Measurements from ENCODE around the gene KREMEN1. TPM values are rescaled to one million over a fixed set of nuclear protein-coding genes. Genes with fewer than 3 reads are reported as not detected.
"Not testable (repeated sequence)": the region's sequence is repeated elsewhere in the genome, so short reads cannot be mapped to it uniquely, and the experiment has no call there.

Gene KREMEN1
- total RNA-seq, 1 donor from 2014 or later = 1.4 TPM

- Histone ChIP-seq H3K4me2 (no peak overlapping the region), H3K27me3 (no peaks in the 10 kb centered on the region), H3K27ac (no peak overlapping the region), H2AFZ (replicated peaks) (no peak overlapping the region), H3K4me1 (no peaks in the 10 kb centered on the region), H3K9ac (no peak overlapping the region), H3F3A (ENCODE audit: low read depth) (no peaks in the 10 kb centered on the region), H3K4me3 (no peak overlapping the region), H3K9me3 (ENCODE audit: low read depth) (no peaks in the 10 kb centered on the region), H4K20me1 (ENCODE audit: low read depth) (no peaks in the 10 kb centered on the region), H3K36me3 (no peaks in the 10 kb centered on the region), H3K79me2 (ENCODE audit: low read depth) (no peaks in the 10 kb centered on the region)
- Mint-ChIP-seq H3K27ac (no peak overlapping the region), H3K4me3 (no peak overlapping the region), H3K4me1 (peaks cover 9% of the 10 kb centered on the region), H3K36me3 (peaks cover 15% of the 10 kb centered on the region), H3K9me3 (peaks cover 7% of the 10 kb centered on the region), H3K27me3 (ENCODE audit: insufficient read depth, low read depth) (peaks cover 4% of the 10 kb centered on the region)
- DNase-seq (ENCODE audit: low spot score) = no peak
- no peak for TF ChIP-seq CTCF (IDR thresholded peaks at IDR 0.05)
- no peak for TF ChIP-seq EZH2phosphoT487 (IDR thresholded peaks at IDR 0.05)
- TF ChIP-seq EZH2 (IDR thresholded peaks at IDR 0.05) = no peak
Measured at GRCh38 chr22:29116397-29117123, 43.7 kb downstream of the KREMEN1 start.

DNA sequence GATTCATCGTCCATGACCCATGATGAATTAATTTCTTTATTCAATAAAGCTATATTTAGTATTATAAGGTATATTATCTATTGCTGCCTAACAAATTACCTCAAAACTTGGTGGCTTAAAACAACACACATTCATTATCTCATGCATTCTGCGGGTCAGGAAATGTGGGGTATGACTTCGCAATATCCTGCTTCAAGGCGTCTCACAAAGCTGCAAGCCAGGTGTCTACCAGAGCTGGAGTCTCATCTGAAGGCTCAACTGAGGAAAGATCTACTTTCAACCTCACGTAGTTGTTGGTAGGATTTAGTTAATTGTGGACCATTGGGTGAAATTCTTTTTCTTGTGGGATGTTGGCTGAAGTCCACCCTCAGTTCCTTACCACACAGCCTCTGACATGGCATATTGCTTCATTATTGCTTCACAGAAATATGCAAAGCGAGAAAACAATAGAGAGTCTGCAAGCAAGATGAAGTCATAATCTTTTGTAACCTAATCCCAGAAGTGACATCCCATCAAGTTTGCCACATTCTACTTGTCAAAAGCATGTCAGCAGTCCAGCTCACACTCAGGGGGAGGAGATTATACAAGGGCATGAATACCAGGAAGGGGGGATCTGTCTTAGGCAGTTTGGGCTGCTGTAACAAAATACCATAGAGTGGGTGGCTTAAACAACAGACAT lies 45.1 kb downstream of the KREMEN1 start:
- H3K36me3 ChIP-seq = no peaks in the 10 kb centered on the region
- no peak overlapping the region for H3K4me2 ChIP-seq
- H3F3A ChIP-seq (ENCODE audit: low read depth) = no peaks in the 10 kb centered on the region
- TF ChIP-seq EZH2 (IDR thresholded peaks at IDR 0.05) (no peak), EZH2phosphoT487 (IDR thresholded peaks at IDR 0.05) (no peak), CTCF (IDR thresholded peaks at IDR 0.05) (no peak)
- H3K9ac ChIP-seq = no peak overlapping the region
- Mint-ChIP-seq H3K4me1 (peaks cover 9% of the 10 kb centered on the region), H3K27ac (no peak overlapping the region), H3K27me3 (ENCODE audit: insufficient read depth, low read depth) (peaks cover 4% of the 10 kb centered on the region), H3K9me3 (peaks cover 7% of the 10 kb centered on the region), H3K4me3 (no peak overlapping the region), H3K36me3 (peaks cover 21% of the 10 kb centered on the region)
- no peaks in the 10 kb centered on the region for H3K4me1 ChIP-seq
- H3K27me3 ChIP-seq = no peaks in the 10 kb centered on the region
- no peaks in the 10 kb centered on the region for H3K9me3 ChIP-seq (ENCODE audit: low read depth)
- no peak overlapping the region for H2AFZ ChIP-seq (replicated peaks)
- H3K4me3 ChIP-seq = no peak overlapping the region
- no peak overlapping the region for H3K27ac ChIP-seq
- H3K79me2 ChIP-seq (ENCODE audit: low read depth) = no peaks in the 10 kb centered on the region
- DNase-seq (ENCODE audit: low spot score) = no peak
- H4K20me1 ChIP-seq (ENCODE audit: low read depth) = no peaks in the 10 kb centered on the region

DNA sequence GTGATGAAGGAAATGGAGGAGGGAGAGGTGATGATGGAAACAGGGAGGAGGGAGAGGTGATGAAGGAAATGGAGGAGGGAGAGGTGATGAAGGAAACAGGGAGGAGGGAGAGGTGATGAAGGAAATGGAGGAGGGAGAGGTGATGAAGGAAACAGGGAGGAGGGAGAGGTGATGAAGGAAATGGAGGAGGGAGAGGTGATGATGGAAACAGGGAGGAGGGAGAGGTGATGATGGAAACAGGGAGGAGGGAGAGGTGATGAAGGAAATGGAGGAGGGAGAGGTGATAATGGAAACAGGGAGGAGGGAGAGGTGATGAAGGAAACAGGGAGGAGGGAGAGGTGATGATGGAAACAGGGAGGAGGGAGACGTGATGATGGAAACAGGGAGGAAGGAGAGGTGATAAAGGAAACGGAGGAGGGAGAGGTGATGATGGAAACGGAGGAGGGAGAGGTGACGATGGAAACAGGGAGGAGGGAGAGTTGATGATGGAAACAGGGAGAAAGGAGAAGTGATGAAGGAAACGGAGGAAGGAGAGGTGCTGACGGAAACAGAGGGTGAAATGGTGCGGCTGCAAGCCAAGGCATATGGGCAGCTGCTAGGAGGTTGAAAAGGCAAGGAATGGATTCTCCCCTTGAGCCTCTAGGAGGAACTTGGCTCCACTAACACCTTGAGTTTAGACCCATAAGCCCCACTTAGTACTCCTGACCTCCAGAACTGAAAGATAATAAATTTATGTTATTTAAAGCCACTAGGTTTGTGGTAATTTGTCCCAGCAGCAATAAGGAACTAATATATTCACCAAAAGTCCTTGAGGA lies 47.5 kb downstream of the KREMEN1 start:
- not testable (repeated sequence) for H3K4me3 ChIP-seq; H3K4me2 ChIP-seq; H3K9ac ChIP-seq; H3K9me3 ChIP-seq (ENCODE audit: low read depth); H3K4me1 ChIP-seq; H3K36me3 ChIP-seq; H3K27me3 Mint-ChIP-seq (ENCODE audit: insufficient read depth, low read depth); H3K79me2 ChIP-seq (ENCODE audit: low read depth); H3K9me3 Mint-ChIP-seq; H3K27me3 ChIP-seq; H4K20me1 ChIP-seq (ENCODE audit: low read depth); H3K27ac ChIP-seq; H3K27ac Mint-ChIP-seq; DNase-seq (ENCODE audit: low spot score); H3K4me3 Mint-ChIP-seq; H3F3A ChIP-seq (ENCODE audit: low read depth); H2AFZ ChIP-seq (replicated peaks); H3K4me1 Mint-ChIP-seq
- peaks cover 19% of the 10 kb centered on the region for H3K36me3 Mint-ChIP-seq

Measured in neural progenitor cell (in vitro differentiated cells).